ENCODE results near the gene DCAF4. TPM values are rescaled to one million over a fixed set of nuclear protein-coding genes. Genes with fewer than 3 reads are reported as not detected.

The DCAF4 gene
- total and polyA plus RNA-seq, 2 of the 4 experiments (the other 2 are of a cell fraction): 28.8 to 29.4 TPM

GRCh38 chr14:72879431-72879830 is 46.8 kb upstream of the DCAF4 start:
- Histone ChIP-seq H4K5ac (ENCODE audit: low read depth, low read length) (no peak overlapping the region), H3K14ac (replicated peaks; ENCODE audit: low read depth, low read length) (no peak overlapping the region), H3K27ac (ENCODE audit: insufficient read depth, low read length) (no peak overlapping the region), H3K4ac (ENCODE audit: low read depth, low read length) (no peak overlapping the region), H3K18ac (ENCODE audit: low read depth, low read length) (no peak overlapping the region), H2AK9ac (replicated peaks; ENCODE audit: low read depth, low read length, poor library complexity) (no peak overlapping the region), H2BK15ac (ENCODE audit: low read depth, low read length) (no peak overlapping the region), H2BK120ac (ENCODE audit: low read depth, low read length) (no peak overlapping the region), H4K8ac (ENCODE audit: low read depth in 2 of 2, low read length in 2 of 2) (no peak overlapping the region), H4K20me1 (ENCODE audit: insufficient read depth, low read length) (peaks cover 48% of the 10 kb centered on the region), H2AFZ (replicated peaks; ENCODE audit: low read length, poor library complexity) (no peak overlapping the region), H2BK20ac (ENCODE audit: low read depth, low read length) (no peak overlapping the region), H3K36me3 (ENCODE audit: control insufficient read depth, insufficient read depth, low read length) (peaks cover 6% of the 10 kb centered on the region; the same call in 1 of the 2 replicates), H3K27me3 (ENCODE audit: control insufficient read depth, insufficient read depth, low read length) (no peaks in the 10 kb centered on the region), H3K79me1 (ENCODE audit: low read depth in 1 of 2, low read length in 2 of 2) (peaks cover 56 to 87% of the 10 kb centered on the region in 2 experiments), H3K4me2 (ENCODE audit: low read depth, low read length) (no peak overlapping the region), H3K23ac (ENCODE audit: low read depth, low read length) (no peak overlapping the region), H3K9me3 (ENCODE audit: control insufficient read depth, insufficient read depth, low read length) (no peaks in the 10 kb centered on the region), H3K9ac (ENCODE audit: low read depth, low read length) (no peak overlapping the region), H2BK5ac (ENCODE audit: low read depth, low read length, poor library complexity, severe bottlenecking) (no peak overlapping the region), H3K9me1 (ENCODE audit: insufficient read depth, low read length) (peaks cover 11% of the 10 kb centered on the region), H3K4me1 (ENCODE audit: control insufficient read depth, insufficient read depth, low read length) (peaks cover 6% of the 10 kb centered on the region), H4K91ac (ENCODE audit: insufficient read depth, low read depth, low read length) (no peak overlapping the region), H3K56ac (ENCODE audit: extremely low read depth, insufficient read depth, low read length) (no peak overlapping the region), H2AK5ac (ENCODE audit: low read depth, low read length) (no peak overlapping the region), H3K4me3 (ENCODE audit: insufficient read depth, low read depth, low read length) (no peak overlapping the region)
- TF ChIP-seq RFX5 (IDR thresholded peaks at IDR 0.05; ENCODE audit: low read depth, low read length): no peak
- TF ChIP-seq SMC3 (IDR thresholded peaks at IDR 0.05; ENCODE audit: low read depth, low read length): no peak
- no peak for TF ChIP-seq MAZ (IDR thresholded peaks at IDR 0.05; ENCODE audit: borderline replicate concordance, low read depth, low read length)
- no peak for TF ChIP-seq MXI1 (IDR thresholded peaks at IDR 0.05; ENCODE audit: borderline replicate concordance, low read depth, low read length)
- no peak for TF ChIP-seq CEBPB (IDR thresholded peaks at IDR 0.05; ENCODE audit: low read depth, low read length)
- TF ChIP-seq POLR2A (IDR thresholded peaks at IDR 0.05; ENCODE audit: low read depth, low read length): no peak
- ATAC-seq (ENCODE audit: low read depth) (no peak), DNase-seq (no peak)
- in situ Hi-C loops (cut with MboI; ENCODE audit: low sequenced_read_pairs) (no loop called here), dilution Hi-C loops (cut with HindIII; ENCODE audit: low sequenced_read_pairs, unreplicated experiment) (no loop called here), intact Hi-C loops (cut with micrococcal nuclease) (no loop called here)
- 100% methylated on average over 1 of the region's 6 CpGs; no CpG with 5 or more reads in 1 of the 2 experiments for WGBS, 2 experiments (ENCODE audit: extremely low coverage in 2 of 2, insufficient read length in 1 of 2)
- BruUV-seq (replicated peaks): no TSS peak
- CTCF ChIA-PET: no interaction called here
- POLR2A ChIA-PET (ENCODE audit: unreplicated experiment): no interaction called here

Measured in IMR-90 (cell line).